GM21390 (cell line): ENCODE data around the gene AUTS2.

ENCODE experiments used
- ATAC-seq: cut with Tn5 transposase; IDR thresholded peaks from one replicate; pipeline ENCODE4 v1.9.1; 2021; ENCODE audit not compliant: unreplicated experiment

The AUTS2 gene

DNA sequence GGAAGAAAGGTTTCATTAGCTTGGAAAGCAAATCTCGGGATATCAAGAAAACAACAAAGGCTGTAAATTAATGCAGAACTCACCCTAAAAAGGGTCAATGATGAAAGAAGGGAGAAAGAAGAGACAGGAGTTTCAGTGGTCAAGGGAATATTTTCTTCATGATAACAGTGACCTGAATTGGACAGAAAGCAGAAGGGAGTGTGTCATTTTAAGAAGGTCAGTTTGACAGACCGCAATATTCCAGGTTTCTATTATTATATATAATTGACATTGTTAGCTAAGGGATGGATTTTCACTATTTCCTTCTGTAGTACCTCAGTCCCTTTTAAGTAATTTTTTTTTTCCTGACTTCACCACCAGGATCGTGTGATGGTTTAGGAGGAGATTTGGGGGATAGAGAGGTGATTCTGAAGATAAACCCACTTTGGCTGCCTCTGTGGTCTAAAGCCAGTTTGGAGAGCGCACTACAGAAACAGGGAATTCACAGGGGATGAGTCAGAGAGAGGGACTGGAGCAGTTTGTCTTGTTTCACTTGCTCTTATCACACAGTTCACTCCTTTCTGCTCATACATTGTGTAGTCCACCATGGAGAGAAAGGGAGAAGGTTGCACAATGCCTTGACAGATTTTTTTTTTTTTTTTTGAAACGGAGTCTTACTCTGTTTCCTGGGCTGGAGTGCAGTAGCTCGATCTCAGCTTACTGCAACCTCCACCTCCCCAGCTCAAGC is 417.9 kb downstream of the AUTS2 start:
- no peak for ATAC-seq

DNA sequence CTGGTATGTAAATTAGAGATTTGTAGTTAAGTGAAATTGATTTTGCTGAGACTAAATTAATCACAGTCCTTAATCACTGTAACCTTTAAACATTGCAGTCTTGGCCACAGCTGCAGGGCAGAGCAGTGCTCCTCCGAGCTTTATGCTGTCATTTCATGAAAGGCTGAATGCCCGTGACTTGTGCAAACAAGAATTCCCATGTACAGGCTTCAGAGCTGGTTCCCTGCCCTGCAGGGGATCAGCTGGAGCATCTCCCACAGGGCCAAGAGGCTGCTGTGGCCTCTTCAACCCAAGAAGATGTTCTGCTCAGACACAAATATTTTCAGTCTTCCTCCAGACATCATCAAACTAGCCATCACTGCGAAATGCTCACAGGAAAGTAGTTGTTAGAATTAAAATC is 419.1 kb downstream of the AUTS2 start:
- ATAC-seq: no peak

DNA sequence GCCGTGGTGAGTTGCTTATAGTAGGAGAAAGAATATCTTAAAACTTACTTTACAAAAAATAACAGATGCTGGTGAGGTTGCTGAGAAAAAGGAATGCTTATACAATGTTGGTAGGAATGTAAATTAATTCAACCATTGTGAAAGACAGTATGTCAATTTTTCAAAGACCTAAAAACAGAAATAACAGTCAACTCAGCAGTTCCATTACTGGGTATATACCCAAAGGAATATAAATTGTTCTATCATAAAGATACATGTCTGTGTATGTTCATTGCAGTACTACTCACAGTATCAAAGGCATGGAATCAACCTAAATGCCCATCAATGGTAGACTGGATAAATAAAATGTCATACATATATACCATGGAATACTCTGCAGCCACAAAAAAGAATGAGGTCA is 420.4 kb downstream of the AUTS2 start:
- no peak for ATAC-seq

DNA sequence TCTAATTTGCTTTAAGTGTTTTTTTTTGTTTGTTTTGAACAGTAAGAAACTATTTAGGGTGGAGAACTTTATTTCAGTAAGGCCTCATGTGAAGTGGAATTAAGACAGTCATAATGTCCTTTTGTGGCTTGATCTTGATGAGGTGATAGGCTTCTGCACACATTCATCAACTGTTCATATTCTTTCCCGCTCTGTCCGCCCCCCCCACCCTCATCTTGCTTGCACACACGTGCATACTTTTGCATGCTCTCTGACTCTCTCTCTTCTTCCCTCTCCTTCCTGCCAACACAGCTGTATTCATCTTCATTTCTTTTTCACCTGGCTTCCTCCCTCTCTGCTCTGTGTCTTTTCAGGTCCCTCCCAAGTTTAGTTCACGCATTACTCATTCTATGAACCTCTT is 429.6 kb downstream of the AUTS2 start:
- no peak for ATAC-seq

DNA sequence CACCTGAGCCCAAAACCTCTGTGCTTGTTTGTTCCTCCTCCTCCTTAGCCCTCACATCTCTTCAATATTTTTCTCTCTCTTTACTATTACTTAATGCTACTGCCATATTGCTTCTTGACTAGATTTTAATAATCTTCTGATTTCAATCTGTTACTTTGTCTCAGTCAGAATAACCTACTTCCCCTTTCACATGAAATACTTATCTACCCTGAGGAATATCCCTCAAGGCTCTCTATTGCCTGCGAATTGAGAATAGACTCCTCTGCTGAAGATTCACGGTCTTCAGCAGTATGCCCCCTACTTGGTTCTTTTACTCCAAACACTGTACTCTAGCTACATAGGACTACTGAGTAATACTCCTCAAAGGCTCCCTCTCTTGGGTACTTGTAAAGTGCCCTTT is 430.3 kb downstream of the AUTS2 start:
- no peak for ATAC-seq

DNA sequence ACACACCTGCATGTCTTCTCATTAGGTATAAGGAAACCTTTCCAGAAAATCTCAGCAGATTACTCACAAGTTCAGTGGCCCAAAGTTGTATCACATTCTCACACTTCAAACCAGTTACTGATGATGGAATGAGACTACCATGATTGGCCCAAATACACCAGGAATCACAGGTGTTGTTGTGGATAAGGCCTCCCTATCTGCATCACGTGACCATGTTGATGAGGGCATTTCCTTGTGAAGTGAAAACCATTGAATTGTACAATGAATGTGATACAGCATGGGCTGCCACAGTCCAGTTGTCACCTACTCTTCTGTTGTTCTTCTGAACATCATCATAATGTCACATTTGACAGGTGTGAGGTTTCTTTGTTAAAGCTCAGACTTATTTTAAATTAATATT is 431.7 kb downstream of the AUTS2 start:
- ATAC-seq: no peak

DNA sequence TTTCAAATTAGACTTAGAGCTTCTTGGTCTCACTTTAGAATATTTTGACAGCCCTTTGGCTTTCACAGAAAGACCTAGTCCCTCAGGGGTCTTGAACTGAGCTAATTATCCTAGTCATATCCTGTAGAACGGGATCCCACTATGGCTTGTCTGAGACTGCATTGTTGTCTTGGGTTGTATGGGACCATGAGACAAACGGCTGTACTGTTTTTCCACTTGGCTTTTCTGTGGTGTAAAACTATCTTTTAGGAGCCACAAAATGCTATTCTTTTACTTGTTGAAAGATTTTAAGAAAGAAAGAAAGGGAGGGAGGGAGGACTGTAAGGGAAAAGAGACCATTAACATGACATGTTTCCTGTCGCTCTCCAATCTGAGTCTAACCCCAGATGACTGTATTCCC is 432.5 kb downstream of the AUTS2 start:
- ATAC-seq: no peak

DNA sequence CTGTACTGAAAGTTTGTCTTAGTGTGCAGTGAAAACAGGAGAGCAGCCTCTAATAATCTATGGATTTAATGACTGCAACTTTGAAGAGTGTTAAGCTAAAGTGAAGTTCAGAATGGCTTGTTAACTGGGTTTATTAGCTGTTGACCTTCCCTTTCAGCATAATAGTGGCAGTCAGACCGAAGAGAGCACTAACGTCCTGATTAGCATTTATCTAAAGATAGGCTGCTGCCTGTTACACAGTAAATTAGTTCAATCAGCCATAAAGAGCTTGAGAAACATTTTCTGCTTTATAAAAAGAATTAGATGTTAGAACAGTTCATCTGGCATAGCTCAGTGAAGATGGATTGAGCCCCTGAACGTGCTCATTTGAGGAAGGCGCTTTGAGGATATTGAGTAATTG is 433.0 kb downstream of the AUTS2 start:
- no peak for ATAC-seq

DNA sequence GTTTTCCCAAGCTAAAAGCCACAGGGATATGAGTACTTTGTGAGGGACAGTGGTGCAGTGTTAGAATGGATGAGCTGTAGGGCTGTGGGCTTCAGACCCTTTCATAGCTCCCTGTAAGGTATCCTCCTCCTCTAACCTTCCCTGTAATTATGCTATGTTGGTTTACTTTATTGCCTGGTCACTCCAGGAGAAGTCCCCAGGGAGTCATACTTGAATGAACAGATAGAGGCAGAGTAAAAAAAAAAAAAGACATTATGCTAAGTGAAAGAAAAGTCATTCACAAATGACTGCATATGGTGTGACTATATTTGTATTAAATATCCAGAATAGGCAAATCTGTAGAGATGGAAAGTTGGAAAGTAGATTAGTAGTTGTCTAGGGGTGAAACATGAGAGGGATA is 434.4 kb downstream of the AUTS2 start:
- no peak for ATAC-seq

DNA sequence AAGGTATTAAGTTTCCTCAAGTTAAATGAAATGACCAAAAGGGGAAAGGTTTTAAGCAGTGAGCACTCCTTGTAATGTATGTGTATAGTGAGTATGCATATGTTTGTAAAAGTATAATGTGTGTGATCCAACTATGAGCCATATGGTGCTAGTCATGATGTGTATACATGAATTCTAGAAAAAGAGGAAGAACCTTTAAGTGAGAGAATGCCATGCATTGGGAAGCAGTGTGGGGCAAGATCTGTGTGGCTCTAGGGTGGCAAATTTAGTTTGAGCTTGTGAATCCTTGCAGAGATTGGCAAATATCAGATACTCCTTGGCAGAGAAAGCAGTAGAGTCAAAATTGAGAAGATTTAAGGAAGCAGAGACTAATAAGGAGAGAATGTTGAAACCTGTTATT is 435.0 kb downstream of the AUTS2 start:
- no peak for ATAC-seq

DNA sequence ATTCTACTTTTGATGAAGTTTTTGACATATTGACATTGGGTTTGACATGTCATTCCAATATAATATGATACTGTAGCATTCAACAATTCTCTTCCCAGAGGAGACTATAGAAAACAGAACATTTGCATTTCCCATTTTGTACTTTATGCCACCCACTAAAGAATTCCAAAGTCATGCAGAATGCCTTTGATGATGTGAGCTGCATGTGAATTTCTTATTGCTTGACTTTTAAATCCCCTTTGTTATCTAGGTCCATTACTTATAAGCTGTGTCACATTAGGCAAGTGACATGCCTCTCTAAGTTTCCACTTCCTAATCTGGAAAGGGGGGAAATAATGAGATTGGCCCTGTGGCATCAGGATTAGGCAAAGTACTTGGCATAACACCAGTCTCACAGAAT is 436.7 kb downstream of the AUTS2 start:
- ATAC-seq: no peak

DNA sequence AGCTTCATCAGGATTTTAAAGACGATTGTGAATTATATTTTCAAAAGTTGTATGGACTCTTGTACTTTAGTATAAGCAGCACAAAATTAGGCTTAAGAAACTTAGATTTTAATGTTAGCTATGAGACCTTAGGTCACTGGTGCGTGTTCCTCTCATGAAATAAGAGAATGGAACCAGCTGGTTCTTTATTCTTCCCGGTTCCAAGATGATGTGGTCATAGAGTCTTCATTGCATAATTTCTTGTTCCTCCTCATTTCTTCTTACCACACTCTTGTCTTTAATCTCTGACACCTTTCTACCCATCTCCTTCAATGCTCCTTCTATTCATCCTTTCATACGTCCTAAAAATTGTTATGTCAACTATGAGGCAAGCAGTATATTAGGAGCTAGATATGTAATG is 437.2 kb downstream of the AUTS2 start:
- ATAC-seq: no peak

DNA sequence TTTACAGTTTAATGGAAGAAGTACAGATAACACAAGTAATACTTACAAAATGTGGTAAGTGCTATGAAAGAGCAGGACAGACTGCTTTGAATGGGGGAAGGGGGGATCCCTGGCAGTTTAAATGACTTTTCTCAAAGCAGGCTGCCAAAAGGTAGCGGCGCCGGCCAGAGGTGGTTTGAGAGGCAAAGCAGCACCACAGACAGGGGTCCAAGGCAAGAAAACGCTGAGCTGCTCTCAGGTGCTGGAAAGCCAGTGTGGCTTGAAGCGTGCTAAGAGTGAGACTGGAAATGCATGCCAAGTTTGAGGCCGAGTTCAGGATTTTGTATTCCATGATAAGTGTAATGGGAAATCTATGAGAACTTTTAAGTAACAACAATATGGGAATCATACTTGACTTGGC is 437.7 kb downstream of the AUTS2 start:
- no peak for ATAC-seq

DNA sequence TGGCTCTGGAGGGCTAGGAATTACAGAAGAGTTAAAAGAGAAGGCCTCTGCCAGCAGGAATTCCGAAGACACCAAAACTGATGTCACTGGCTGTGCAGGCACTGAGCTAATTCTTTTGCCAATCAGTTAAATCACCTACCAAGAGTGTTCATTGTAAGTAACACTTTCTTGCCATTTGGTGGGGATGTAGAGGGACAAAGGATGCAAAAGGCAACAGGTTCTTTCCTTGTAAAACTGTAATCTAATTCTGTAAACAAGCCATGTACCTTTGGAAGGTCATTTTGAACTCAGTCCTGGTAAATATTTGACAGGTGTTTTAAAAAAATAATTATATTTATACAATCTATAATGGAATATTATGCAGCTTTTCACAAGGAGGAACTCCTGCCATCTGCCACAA is 438.4 kb downstream of the AUTS2 start:
- ATAC-seq: no peak

DNA sequence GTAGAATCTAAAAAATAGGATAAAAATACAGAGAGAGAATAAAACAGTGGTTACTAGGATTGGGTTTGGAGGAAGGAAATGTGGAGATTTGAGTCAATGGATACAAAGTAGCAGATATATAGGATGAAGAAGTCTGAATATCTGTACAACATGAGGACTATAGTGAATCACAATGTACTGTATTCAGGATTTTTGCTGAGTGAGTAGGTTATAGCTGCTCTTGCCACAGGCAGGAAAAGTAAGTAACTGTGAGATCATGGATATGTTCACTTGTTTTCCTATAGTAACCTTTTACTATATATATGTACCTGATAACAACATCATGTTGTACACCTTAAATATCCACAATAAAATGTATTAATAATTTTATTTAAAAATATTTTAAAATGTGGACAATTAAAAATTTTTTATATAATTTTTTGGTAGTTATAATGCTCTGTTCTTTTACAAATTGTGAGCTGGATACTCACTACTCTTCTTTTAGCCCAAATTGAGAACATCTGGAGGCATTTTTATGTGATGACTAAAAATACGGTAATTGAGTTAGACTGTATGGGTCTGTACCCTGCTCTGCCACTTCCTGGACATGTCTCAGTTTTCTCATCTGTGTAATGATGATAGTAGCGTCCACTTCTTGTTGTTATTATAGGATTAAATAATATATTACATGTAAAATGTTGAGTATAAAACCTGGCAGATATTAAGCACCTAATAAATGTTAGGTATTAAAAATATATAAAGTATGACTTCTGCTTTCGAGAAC is 439.1 kb downstream of the AUTS2 start:
- no peak for ATAC-seq

DNA sequence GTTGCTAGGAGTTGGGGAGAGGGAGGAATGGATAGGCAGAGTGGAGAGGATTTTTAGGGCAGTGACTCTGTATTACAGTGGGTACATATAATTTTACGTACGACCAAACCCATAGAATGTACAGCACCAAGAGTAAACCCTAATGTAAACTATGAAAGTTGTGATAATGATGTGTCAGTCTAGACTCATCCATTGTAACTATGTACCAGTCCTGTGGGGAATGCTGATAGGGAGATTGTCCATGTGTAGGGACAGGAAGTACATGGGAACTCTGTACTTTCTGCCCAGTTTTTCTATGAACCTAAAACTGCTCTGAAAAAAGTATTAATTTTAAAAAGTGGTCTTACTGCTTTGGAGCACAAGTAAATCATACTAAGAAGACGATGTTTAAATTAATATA is 441.8 kb downstream of the AUTS2 start:
- no peak for ATAC-seq

DNA sequence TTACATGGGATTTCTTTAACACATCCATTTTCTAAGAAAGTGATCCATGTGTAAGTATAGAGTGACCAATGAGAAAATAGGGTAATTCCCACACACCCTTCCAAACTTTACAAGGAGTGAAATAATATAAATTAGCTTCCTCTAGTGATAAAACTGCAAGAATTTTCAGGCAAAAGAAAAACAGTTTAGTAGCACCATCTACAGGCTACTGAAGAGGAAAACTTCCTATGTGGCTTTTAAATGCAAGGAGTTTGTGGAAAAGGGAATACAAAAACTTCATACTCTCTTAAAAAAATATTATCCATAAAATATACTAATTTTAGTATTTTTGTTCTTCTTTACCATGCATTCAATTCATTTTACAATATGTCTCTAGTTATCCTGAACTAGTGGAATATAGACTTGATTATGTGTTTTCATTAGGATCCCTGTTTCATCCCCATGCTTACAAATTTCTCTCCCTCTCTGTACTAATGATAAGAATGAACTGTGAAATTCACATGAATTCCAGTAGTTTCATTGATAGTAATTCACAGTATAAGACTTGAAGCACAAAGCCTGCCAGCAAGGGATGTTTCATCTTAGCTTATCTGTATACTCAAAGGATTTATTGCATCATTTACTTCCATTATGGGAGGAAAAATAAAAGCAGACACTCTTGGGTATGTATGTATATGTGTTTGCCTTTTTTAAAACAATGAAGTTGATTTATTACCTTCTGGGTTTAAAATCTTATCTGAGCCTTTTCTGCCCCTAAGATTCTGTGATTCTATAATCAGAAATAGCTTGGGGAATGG is 442.9 kb downstream of the AUTS2 start:
- ATAC-seq: no peak

DNA sequence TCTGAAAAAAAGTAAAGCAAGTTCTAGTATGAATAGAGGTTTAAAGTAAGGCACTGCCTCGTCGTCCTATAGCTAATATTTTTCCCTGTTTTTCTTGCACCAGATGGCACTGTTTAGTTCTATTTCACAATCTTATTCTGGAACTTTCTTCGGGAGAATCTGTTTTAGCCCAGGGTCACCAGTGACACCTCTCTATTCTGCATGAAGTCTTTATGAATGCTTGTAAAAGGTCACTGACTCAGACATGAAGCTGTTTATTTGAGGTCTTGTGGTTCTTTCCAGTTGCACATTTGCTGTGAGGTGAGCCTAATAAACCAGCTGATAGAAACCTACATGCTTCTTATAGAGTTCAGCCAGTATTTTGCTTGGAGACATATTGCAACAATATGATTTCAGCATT is 444.3 kb downstream of the AUTS2 start:
- no peak for ATAC-seq

DNA sequence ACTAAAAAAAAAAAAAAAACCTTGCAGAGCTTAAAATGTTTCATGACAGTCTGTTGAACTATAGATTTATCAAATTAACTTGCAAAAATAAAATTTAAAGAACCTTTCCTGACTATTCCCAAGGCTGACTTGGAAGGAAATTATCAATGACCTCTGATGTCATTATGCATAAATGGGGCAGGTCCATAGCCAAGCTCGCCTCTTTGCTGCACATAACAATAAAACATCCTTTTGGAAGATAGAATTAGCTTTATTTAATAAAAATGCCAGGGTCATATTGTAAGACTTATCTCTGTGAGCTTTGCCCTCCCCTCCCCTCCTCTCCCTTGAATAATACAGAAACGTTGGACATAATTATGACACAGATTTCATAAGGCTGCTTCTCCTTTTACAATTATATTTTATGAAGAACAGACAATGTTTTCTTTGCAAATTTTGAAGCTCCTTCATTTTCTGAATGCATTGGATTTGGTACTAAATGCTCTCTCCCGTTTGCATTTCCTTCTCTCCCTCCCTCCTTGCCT is 444.8 kb downstream of the AUTS2 start:
- ATAC-seq: no peak

DNA sequence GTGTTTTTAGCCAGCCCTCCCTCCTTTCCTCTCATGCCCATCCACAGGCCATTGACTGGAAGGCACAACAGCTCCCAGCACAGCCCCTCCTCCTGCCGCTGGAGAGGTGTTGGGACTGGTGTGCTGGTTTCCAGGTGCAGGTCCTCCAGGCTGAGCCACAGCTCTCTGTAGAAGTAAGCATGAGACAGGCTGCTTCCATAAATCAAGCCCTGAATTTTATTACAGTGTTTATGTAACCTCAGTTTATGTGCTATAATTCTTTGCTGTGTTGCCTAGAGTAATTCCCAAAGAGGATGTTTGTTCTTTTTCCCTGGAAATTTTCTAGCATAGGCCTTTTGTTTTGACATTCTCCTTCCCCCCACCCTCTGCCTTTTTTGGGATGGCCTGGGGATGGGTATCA is 445.8 kb downstream of the AUTS2 start:
- no peak for ATAC-seq

DNA sequence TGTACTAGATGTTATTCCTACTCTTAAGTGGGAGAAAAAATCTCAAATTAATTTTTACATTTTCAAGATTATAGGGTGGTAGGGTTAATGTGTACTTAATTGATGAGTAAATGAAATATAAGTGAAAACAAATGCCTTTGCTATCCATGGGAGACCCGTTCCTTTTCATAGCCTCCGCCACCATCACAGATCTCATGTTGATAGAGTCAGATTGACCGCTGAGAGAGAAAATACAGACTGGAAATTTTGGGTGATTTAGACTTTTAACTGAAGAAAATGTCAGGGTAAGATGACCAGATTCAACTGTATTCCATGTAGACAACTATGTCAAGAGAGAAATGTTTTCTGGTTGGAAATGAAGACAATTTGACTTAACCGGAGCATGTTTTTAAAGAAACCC is 446.2 kb downstream of the AUTS2 start:
- no peak for ATAC-seq

DNA sequence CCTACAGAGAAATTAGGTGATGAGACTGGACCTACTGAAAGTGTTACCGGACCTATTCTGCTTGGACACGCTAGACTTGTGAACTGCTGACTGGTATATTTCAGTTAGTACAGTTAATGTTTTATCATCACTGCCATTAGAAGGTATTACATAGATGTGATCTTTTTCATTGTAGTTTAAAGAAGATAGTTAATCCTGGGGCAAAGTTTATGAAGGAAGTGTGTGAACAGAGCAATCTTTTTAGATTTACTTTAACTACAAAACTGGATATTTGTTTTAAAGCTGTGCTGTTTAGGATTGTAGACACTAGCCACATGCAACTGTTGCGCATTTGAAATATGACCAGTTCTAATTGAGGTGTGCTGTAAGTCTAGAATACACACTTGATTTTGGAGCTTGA is 446.7 kb downstream of the AUTS2 start:
- ATAC-seq: no peak
